WI38 (cell line): ENCODE data around the gene FGD1.
"Not testable (repeated sequence)": the region's sequence is repeated elsewhere in the genome, so short reads cannot be mapped to it uniquely, and the experiment has no call there.

Source experiments
- H3K4me3 ChIP-seq: 2 replicates; pipeline ENCODE4 v1.5.1; 2011; ENCODE audit warnings: low read depth, mild to moderate bottlenecking, control low read depth, low read length
- TF ChIP-seq, protein P1 (sequence below): IDR thresholded peaks from 2 replicates; pipeline ENCODE4 v1.5.1; 2012; ENCODE audit warnings: low read depth, mild to moderate bottlenecking, control low read depth, low read length

FGD1 gene

DNA sequence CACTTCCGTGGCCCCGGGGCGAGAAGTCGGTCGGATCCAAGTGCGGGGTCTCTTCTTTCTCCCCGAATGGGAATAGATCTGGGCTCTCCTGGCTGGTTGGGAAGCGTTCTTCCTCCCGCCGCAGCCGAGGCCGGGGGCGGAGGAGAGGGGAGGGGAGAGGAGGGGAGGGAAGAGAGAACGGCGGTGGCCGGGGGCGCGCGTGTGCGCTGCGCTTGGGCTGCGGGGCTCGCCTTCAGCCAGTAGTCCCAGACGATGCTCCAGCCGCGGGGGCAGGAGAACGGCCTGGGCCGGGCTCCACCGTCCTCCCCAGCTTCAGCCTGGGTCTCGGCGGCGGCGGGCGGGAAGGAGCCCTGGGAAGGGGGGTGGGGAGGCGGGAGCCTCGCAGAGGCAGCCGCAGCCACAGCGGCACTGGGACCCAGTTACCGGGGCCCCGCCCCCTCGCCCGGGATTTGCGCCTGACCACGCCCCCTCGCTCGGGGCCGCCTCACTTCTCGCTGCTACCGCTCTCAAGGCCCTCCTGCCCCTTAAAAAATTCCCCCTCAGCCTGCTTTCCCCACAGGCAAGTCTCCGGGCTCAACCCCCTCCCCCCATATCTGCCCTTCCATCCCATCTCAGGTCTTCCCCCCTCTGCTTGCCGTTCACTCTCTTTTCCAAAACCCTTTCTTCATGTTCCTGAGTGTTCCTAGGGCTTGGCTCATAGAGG lies at the start of gene FGD1:
Gene FGD1 (minus strand): TSS at position 421 of the 703 bp plus-strand sequence. CDS start 802 bp downstream, outside the sequence.
- TF ChIP-seq, protein P1, sequence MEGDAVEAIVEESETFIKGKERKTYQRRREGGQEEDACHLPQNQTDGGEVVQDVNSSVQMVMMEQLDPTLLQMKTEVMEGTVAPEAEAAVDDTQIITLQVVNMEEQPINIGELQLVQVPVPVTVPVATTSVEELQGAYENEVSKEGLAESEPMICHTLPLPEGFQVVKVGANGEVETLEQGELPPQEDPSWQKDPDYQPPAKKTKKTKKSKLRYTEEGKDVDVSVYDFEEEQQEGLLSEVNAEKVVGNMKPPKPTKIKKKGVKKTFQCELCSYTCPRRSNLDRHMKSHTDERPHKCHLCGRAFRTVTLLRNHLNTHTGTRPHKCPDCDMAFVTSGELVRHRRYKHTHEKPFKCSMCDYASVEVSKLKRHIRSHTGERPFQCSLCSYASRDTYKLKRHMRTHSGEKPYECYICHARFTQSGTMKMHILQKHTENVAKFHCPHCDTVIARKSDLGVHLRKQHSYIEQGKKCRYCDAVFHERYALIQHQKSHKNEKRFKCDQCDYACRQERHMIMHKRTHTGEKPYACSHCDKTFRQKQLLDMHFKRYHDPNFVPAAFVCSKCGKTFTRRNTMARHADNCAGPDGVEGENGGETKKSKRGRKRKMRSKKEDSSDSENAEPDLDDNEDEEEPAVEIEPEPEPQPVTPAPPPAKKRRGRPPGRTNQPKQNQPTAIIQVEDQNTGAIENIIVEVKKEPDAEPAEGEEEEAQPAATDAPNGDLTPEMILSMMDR, result no peak
- H3K4me3 ChIP-seq, result peak within 1 kb of the TSS; percentile 67

DNA sequence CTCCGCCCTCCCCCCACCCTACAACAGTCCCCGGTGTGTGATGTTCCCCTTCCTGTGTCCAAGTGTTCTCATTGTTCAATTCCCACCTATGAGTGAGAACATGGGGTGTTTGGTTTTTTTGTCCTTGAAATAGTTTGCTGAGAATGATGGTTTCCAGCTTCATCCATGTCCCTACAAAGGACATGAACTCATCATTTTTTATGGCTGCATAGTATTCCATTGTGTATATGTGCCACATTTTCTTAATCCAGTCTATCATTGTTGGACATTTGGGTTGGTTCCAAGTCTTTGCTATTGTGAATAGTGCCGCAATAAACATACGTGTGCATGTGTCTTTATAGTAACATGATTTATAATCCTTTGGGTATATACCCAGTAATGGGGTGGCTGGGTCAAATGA lies 46.2 kb upstream of the FGD1 start:
- H3K4me3 ChIP-seq, result not testable (repeated sequence)

DNA sequence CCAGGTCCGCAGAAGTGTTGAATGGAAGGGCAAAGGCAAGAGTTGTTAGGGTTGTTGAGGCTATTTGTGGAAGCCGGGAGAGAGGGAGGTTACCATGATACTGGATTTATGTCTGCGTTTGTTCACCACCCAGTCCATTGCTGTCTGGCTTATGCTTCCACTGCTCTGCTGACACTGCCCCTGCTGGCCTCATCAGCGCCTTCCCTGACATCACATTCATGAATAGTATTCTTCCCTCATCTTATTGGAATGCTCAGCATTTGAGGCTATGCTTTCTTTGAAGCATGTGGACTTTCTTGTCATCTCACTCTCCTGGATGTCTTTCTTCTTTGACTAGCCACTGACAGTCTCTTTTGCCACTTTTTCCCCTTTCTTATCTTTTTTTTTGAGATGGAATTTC lies 44.3 kb upstream of the FGD1 start:
- H3K4me3 ChIP-seq, result no peak overlapping the region
- TF ChIP-seq, protein P1, result 0 out of 2 replicates have a peak, but pooled peaks have one; percentile 13

DNA sequence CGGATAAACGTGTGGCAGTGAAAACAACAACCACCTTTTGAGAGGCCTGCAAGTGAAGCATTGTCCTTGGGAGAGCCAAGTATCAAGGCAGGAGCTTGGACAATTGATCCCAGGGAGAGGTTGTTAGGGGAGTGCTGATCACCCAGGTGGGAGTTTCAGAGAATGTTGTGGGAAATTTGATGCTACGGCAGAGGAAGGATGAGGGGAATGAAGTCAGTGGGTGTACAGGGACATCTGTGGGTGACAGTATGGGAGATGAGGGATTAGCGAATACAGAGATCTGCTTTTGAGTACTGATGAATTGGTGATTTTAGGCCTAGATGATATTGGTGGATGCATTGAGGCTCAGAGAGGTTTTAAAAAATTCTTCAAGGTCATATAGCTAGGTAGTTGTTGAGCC lies 38.2 kb upstream of the FGD1 start:
- TF ChIP-seq, protein P1, result no peak
- no peak overlapping the region for H3K4me3 ChIP-seq

DNA sequence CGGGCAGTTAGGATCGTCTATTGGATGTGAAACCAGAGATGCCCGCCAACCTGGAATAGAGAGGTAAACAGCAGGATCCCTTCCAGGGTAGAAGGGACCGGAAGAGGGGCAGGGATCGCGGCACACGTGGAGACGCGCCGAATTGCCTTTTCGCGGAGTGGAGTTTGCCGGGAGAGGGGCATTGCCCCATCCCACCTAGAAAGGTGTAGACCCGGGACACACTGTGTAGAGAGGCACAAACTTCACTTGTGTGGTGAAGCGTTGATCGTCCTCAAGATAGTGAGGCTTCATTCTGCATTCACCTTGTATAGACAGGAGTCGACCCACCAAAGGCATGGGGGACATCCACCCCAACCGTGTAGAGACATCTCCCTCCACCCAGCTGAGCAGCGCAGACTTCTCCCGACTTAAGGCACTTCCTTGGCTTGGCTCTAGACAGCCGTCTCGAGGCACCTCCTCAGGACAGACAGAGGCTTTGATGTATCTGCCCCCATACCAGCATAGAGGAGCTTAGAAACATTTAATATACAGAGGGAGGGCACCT lies 34.4 kb upstream of the FGD1 start:
- TF ChIP-seq, protein P1, result no peak
- H3K4me3 ChIP-seq, result peak overlapping the region; percentile 78

DNA sequence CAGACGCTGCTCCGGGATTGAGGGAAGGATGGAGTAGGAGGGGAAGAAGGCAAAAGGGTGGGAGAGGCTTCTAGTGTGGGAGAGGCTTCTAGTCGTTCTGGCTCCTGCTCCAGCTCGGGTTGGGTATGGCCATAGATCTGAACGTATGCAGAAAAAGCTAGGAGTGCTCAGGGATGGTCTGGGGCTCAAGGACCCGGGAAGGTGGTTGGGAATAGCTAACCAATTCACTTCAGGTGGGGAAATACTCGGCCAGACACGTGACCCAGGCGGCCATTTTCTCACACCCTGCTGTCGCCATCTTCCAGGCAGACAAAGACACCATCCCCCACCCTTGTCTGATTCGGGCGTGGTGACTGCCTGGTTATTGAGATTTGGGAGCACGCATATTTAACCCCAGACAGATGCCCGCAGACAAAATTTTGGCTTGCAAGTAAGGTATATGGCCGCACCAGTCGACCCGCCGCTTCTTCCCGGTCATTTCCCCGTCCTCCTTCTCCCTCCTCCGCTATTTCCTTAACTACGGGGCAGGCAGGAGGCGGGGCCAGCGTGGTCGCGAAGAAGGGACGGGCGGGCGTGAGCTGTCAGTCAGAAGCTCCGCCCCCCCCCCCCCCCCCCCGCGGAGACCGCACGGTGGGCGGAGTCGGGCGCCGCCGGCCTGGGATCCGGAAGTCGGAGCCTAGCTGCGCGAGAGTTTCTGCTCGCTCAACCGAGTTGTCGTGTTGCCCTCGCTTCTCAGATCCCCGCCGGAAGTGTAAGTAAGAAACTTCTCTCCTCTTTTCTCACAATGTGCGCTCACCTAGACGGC lies 33.7 kb upstream of the FGD1 start, which contains the start of gene GNL3L:
Gene GNL3L (plus strand): TSS at position 668 of the 805 bp plus-strand sequence. CDS start 2,348 bp downstream, outside the sequence.
- TF ChIP-seq, protein P1, result no peak
- peak within 1 kb of the TSS; percentile 78 for H3K4me3 ChIP-seq

DNA sequence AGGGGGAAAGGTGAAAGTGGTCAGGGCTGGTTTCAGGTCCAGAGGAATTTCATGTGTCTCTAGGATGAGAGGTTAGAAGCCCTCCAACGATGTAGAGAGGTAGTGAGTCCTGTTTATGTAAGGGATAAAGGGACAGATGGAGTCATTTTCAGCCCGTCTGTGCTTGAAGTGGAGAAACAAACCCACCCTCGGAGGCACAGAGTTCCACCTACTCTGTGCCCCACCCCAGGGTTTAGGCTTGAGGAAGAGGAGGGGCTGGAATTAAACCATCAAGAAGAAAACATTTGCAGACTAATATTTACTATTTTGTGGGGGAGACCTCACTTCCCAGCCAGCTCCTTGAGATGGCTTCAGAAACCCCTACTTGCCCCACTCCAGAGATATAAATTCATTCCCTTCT lies 33.1 kb upstream of the FGD1 start:
- peak overlapping the region; percentile 58; the same call in 1 of the 2 replicates for H3K4me3 ChIP-seq
- TF ChIP-seq, protein P1, result no peak
